Skin epidermis (tissue), 12 donors: ENCODE measurements around the gene ZNF624.
"Not testable (repeated sequence)": the region's sequence is repeated elsewhere in the genome, so short reads cannot be mapped to it uniquely, and the experiment has no call there.

ENCODE experiments used
- H3K27ac ChIP-seq, 21 experiments: fragments of 200-600 bp; sonication (generic) in 11 of 21; one replicate each; pipeline ENCODE4 v1.5.0; 2020; ENCODE audit warnings: mild to moderate bottlenecking in 3 of 21, inconsistent platforms in 2 of 21, moderate library complexity in 2 of 21
- H3K4me3 ChIP-seq, 7 experiments: fragments of 200-600 bp; sonication (generic) in 2 of 7; one replicate each; pipeline ENCODE4 v1.5.0; 2020; ENCODE audit warnings: inconsistent platforms in 2 of 7, mild to moderate bottlenecking in 2 of 7, moderate library complexity in 1 of 7

The ZNF624 gene

GRCh38 chr17:16653367-16654041, at the start of gene ZNF624:
TSS of gene ZNF624 (minus strand) at chr17:16653850.
- H3K27ac ChIP-seq, result peak within 1 kb of the TSS; percentile 72 to 98 (median 93)
- peak within 1 kb of the TSS; percentile 64 to 89 (median 79) for H3K4me3 ChIP-seq

DNA sequence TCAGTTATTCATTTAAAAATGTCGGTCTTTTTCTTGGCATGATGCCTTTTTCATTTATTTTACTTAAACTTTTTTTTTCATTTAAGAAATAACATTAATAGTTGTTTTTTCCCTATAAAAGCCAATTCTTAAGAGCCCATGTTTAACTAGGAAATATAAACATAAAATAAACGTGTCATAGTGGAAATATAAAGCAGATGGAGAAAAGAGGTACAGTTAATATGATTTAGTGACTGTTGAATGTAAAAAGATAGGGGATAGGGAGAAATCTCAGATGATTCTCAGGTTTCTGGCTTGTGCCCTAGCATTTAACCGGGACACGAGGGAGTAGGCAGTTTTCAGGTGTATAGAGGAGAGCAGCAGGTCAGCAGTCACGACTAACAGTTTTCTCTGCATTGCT, 44.0 kb upstream of the ZNF624 start:
- not testable (repeated sequence) for H3K4me3 ChIP-seq, H3K27ac ChIP-seq

DNA sequence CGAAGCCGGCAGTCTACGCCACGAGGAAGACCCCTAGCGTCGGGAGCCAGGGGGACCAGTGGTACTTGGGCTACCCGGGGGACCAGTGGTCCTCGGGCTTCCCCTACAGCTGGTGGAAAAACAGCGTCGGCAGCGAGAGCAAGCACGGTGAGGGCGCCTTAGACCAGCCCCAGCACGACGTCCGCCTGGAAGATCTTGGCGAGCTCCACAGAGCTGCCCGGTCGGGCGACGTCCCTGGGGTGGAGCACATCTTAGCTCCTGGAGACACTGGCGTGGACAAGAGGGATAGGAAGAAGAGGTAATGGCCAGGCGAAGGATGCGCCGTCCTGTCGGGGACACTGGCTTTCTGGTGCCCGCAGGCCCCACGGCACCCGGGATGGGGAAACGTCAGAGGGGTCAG, 36.8 kb upstream of the ZNF624 start:
- H3K4me3 ChIP-seq, result peak overlapping the region in 3 of 7 experiments; percentile 2 to 34 (median 25)

DNA sequence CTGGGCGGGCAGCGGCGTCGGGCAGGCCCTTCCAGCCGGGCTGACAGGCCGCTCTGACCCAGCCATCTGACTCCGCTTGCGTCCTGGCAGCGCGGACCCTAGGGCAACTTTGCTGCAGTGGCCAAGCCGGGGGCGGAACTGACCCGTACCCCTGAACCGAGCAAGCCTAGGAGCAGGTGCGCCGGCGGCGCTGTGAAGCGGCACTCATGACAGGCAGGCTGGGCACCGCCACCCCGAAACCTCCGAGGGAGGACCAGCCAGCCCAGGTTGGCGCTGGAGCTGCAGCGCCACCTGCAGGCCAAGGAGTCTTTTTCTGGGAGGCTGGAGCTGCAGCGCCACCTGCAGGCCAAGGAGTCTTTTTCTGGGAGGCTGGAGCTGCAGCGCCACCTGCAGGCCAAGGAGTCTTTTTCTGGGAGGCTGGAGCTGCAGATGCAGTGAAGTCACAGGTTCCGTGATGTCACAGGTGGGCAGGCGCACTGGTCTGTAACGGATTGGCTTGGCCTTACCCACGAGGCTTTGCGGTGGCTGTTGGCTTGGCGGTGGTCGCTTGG, 36.2 kb upstream of the ZNF624 start, which contains the start of gene CCDC144A:
CCDC144A (plus strand) TSS at position 511 of the 551 bp plus-strand sequence. CDS start 160 bp downstream, outside the sequence.
- H3K27ac ChIP-seq, result not testable (repeated sequence)
- peak within 1 kb of the TSS in 3 of 7 experiments; percentile 2 to 34 (median 25) for H3K4me3 ChIP-seq

More for the DNA sequence above, 36.8 kb upstream of the ZNF624 start:
- H3K27ac ChIP-seq, result not testable (repeated sequence)

DNA sequence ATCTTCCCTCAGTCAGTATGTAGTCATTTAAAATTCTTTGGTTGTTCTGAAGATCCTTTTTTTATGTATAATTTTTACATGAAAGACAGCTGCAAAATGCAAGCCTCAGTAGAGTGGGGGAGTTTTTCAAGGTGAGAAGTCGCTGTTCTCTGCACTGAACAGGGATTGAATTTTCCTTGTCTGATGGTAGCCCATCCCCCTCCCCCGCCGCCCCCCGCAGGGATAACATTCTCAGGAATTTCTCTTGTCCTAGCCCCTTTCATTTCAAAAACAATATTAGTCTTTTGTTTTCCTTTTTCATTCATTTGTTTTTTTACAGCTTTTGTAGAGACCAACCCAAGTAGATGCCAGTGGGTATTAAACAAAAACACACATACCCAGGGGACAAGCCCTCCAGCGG, 33.5 kb upstream of the ZNF624 start:
- not testable (repeated sequence) for H3K4me3 ChIP-seq, H3K27ac ChIP-seq

- not testable (repeated sequence) for H3K4me3 ChIP-seq
These were observed 32.4 kb upstream of the ZNF624 start for GRCh38 chr17:16686019-16686418.

GRCh38 chr17:16683290-16684138, 29.9 kb upstream of the ZNF624 start:
- not testable (repeated sequence) for H3K4me3 ChIP-seq, H3K27ac ChIP-seq

More at GRCh38 chr17:16686019-16686418, 32.4 kb upstream of the ZNF624 start:
- not testable (repeated sequence) for H3K27ac ChIP-seq

DNA sequence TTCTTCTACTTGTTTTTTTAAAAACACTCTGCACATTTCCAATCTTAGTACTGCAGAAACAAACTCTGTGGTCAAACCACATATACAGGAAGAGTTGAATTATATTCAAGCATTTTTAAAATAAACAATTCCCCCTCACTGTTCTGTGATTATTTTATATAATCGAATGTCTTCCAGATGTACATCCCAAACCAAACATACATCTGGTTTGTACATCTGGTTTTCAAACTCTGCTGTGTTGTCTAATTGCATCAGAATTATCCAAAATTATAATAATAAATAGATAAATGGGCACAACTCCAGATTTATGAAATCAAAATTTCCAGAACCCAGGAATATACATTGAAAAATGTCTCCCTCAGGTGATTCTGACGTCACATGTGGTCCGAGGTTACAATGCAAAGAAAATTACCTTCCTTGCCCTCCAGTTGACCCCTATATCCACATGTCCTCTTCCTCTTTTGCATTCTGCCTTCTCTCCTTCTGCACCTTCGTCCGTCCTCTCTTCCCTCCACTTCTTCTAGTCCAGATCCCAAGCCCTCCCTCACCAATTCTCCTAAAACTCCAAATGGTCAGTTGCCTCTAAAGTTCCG, 23.1 kb upstream of the ZNF624 start:
- Histone ChIP-seq H3K4me3 (no peak overlapping the region), H3K27ac (no peak overlapping the region)

GRCh38 chr17:16666907-16667636, 13.4 kb upstream of the ZNF624 start:
- not testable (repeated sequence) for H3K27ac ChIP-seq
- H3K4me3 ChIP-seq, result peak overlapping the region in 3 of 7 experiments; percentile 8 to 29 (median 9)

GRCh38 chr17:16666553-16666906, 12.9 kb upstream of the ZNF624 start:
- not testable (repeated sequence) for H3K27ac ChIP-seq
- H3K4me3 ChIP-seq, result peak overlapping the region in 3 of 7 experiments; percentile 8 to 29 (median 9)

- Histone ChIP-seq H3K27ac (no peak overlapping the region), H3K4me3 (no peak overlapping the region)
These were observed 9.3 kb upstream of the ZNF624 start for GRCh38 chr17:16662936-16663335.

- no peak overlapping the region for H3K27ac ChIP-seq
- no peak overlapping the region for H3K4me3 ChIP-seq
These were observed 7.6 kb upstream of the ZNF624 start for GRCh38 chr17:16661217-16661616.

DNA sequence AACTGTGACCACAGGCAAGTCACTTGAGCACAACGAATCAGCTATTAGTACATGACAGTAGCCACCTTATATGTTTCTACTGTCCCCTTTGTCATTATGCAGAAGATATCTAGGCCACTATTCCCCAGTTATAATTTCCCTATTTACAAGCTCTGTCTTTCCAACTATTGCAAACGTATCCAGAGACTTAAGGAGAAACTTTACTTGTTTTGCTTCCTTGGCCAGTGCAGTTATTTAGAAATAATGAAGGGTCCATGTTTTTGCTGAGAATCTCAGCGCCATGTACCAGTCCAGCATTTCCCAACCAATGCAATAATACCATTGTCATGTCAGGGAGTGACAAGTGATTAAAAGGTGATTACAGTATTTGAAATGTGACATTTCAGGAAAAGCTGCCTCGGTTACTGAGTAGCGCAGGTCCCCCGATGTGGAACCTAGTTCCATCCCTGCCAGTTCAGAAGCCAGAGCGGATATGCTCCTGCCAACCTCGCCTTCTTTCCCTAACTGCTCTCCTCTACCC, 743 bp downstream of the ZNF624 start:
- peak overlapping the region; percentile 72 to 98 (median 93) for H3K27ac ChIP-seq

DNA sequence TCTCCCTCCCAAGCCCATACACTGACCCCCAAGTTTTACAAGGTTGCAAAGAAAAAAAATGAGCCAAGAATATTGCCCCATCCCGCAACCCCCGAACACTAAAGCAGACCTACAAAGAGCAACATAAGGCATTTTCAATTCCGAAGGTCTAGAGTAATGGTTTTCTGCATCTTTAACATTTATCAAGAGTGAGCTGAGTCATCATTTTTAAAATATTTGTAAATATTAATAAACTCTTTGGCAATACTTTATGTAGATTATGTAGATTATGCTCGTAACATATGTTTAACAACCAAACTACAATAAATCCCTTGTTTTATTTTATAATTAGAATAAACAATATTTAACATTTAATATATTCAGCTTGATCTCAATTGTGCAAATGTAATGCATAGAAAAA, 1.4 kb downstream of the ZNF624 start:
- Histone ChIP-seq H3K27ac (peak overlapping the region in 6 of 21 experiments; percentile 89 to 96 (median 93)), H3K4me3 (no peak overlapping the region)

More for the DNA sequence above, 743 bp downstream of the ZNF624 start:
- H3K4me3 ChIP-seq, result peak overlapping the region; percentile 64 to 89 (median 79)

- Histone ChIP-seq H3K27ac (no peak overlapping the region), H3K4me3 (no peak overlapping the region)
These were observed 4.1 kb downstream of the ZNF624 start for GRCh38 chr17:16649585-16649984.

- H3K4me3 ChIP-seq, result no peak overlapping the region
- H3K27ac ChIP-seq, result no peak overlapping the region
These were observed 14.2 kb downstream of the ZNF624 start for GRCh38 chr17:16639438-16639837.

DNA sequence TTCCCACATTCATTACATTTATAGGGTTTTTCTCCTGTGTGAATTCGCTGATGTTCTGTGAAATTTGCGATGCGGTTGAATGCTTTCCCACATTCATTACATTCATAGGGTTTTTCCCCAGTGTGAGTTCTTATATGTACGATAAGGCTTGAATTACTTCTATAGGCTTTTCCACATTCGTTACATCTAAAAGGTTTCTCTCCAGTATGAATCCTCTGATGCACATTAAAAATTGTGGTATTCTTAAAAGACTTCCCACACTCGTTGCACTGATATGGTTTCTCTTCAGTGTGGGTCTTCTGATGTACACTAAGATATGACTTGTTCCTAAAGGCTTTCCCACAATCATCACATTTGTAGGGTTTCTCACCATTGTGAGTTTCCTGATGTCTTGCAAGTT, 30.4 kb downstream of the ZNF624 start:
- Histone ChIP-seq H3K4me3 (no peak overlapping the region), H3K27ac (no peak overlapping the region)

DNA sequence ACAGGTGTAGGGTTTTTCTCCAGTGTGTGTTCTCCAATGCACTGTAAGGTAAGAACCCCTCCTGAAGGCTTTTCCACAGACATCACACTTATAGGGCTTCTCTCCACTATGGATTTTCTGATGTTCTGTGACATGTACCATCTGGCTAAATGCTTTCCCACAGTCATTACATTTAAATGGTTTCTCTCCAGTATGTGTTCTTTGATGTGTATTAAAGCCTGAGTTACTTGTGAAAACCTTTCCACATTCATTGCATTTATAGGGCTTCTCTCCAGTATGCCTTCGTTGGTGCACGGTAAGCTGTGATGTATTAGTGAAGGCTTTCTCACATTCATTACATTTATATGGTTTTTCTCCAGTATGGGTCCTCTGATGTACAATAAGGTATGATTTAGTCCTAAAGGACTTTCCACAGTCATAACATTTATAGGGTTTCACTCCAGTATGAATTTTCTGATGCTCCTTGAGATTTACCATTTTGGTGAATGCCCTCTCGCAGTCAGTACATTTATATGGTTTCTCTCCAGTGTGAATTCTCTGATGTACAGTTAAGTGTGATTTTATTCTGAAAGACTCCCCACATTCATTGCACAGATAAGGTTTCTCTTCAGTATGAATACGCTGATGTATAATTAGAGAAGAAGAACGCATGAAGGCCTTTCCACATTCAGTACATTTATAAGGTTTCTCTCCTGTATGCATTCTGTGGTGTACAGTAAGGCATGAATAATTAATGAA, 30.9 kb downstream of the ZNF624 start:
- Histone ChIP-seq H3K27ac (no peak overlapping the region), H3K4me3 (no peak overlapping the region)
